ENCODE measurements around the gene BCAR3. TPM values are rescaled to one million over a fixed set of nuclear protein-coding genes. Genes with fewer than 3 reads are reported as not detected.
A peak's percentile ranks its signal among the peaks of the same experiment; 100 is the strongest.

The BCAR3 gene
- total RNA-seq, 4 donors from 2014 or later: 17.3 to 72.7 (median 54.2) TPM

DNA sequence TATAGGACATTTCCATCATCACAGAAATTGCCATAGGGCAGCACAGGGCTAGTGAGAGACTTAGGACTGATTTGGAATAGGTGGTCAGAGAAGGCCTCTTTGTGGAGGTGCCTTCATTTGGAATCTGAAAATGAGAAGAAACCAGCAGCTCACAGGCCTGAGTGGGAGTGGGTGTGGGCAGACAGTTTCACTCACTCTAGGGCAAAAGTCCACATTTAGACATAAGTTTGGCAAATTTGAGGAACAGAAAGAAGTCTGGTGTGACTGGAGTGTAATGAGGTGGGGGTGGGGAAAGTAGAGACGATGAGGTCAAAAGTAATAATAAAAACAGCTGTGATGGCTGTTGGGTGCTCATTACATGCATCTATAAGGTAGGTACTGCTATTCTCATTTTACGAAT is 22.4 kb upstream of the BCAR3 start:
- Histone ChIP-seq H3K27me3 (no peaks in the 10 kb centered on the region), H3K4me1 (peaks cover 0 to 25% (median 6%) of the 10 kb centered on the region in 4 donors), H3K36me3 (no peaks in the 10 kb centered on the region), H3K4me3 (no peak overlapping the region), H3K27ac (peak overlapping the region in 1 of 4 donors; percentile 33), H3K9me3 (no peaks in the 10 kb centered on the region)
- no peak for TF ChIP-seq POLR2A (IDR thresholded peaks at IDR 0.05)
- TF ChIP-seq, protein P1, sequence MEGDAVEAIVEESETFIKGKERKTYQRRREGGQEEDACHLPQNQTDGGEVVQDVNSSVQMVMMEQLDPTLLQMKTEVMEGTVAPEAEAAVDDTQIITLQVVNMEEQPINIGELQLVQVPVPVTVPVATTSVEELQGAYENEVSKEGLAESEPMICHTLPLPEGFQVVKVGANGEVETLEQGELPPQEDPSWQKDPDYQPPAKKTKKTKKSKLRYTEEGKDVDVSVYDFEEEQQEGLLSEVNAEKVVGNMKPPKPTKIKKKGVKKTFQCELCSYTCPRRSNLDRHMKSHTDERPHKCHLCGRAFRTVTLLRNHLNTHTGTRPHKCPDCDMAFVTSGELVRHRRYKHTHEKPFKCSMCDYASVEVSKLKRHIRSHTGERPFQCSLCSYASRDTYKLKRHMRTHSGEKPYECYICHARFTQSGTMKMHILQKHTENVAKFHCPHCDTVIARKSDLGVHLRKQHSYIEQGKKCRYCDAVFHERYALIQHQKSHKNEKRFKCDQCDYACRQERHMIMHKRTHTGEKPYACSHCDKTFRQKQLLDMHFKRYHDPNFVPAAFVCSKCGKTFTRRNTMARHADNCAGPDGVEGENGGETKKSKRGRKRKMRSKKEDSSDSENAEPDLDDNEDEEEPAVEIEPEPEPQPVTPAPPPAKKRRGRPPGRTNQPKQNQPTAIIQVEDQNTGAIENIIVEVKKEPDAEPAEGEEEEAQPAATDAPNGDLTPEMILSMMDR (IDR thresholded peaks at IDR 0.05): no peak
- DNase-seq: peak in 2 of 3 donors; percentile 57 to 60

DNA sequence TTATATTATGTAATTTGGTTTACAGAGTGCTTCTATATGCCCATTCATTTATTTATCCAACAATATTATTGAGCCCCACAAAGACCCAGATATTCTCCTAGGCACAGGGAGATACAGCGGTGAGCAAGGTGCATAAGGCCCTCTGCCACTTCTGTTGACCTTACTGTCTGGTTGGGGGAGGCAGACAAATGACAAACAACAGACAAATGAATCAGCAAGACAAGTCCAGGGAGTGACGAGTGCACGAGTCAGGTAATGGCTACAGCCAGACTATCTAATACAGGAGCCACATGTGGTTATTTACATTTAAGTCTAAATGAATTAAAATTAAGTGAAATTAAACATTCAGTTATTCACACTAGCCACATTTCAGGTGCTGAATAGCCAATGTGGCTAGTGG is 22.0 kb upstream of the BCAR3 start:
- H3K36me3 ChIP-seq: no peaks in the 10 kb centered on the region
- no peaks in the 10 kb centered on the region for H3K27me3 ChIP-seq
- no peak for DNase-seq
- peak overlapping the region in 1 of 4 donors; percentile 33 for H3K27ac ChIP-seq
- H3K9me3 ChIP-seq: no peaks in the 10 kb centered on the region
- peaks cover 0 to 20% (median 4%) of the 10 kb centered on the region in 4 donors for H3K4me1 ChIP-seq
- H3K4me3 ChIP-seq: no peak overlapping the region
- no peak for TF ChIP-seq POLR2A (IDR thresholded peaks at IDR 0.05)
- TF ChIP-seq, protein P1 (IDR thresholded peaks at IDR 0.05): no peak

DNA sequence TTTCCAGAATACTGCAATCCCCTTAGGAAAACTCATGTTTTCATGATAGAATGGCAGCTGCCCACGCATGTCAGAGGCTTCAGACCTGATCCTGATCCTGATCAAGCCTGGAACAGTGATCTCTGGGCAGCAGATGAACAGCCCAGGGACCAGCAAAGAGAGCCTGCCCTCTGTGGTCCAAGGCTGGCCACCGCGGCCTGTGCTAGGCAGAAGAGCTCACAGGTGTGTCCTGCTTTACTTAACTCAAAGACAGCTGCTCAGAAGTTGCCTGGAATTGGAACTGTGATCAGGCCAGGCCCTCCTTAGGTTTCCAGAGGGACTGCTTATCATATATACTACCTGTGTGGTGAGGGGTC is 21.2 kb upstream of the BCAR3 start:
- Histone ChIP-seq H3K4me1 (peaks cover 0 to 19% (median 4%) of the 10 kb centered on the region in 4 donors), H3K36me3 (no peaks in the 10 kb centered on the region), H3K4me3 (no peak overlapping the region), H3K27ac (peak overlapping the region in 1 of 4 donors; percentile 58), H3K27me3 (no peaks in the 10 kb centered on the region), H3K9me3 (no peaks in the 10 kb centered on the region)
- peak in 1 of 3 donors; percentile 25 for DNase-seq
- TF ChIP-seq, protein P1 (IDR thresholded peaks at IDR 0.05): no peak
- TF ChIP-seq POLR2A (IDR thresholded peaks at IDR 0.05): no peak

DNA sequence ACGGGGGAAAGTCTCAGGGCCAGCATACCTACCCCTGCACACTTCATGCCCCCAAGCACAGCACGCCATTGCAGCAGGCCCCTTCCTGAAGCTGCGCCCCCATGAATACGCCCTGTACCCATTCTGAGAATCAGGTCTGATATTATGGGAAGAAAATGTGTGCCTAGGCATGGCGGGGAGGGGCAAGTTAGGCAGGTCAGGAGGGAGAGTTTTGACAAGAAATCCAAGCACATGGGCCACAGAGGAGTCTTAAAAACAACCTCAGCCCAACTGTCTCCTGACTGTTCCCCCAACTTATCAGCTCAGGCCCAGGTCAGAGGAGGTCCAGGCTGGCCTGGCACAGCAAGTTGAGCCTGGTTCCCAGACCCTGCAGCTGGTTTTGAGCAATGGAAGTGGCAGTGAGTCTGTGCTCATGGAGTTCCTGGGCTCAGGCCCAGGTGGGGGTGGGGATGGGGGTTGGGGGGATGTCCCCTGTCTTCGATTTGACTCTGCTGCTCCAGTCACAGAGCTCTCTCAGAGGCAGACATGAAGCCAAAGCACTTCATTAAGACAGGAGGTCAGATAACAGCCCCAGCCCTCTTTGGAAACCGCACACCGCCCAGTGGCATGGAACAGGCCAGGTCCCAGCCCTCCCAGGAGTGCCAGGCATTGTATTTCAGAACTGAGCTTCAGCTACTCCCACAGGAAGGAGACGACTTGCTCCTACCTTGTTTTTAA is 20.6 kb upstream of the BCAR3 start:
- no peak for TF ChIP-seq POLR2A (IDR thresholded peaks at IDR 0.05)
- TF ChIP-seq, protein P1 (IDR thresholded peaks at IDR 0.05): no peak
- Histone ChIP-seq H3K27ac (peak overlapping the region in 1 of 4 donors; percentile 58), H3K4me1 (peaks cover 0 to 19% (median 4%) of the 10 kb centered on the region in 4 donors), H3K4me3 (no peak overlapping the region), H3K36me3 (no peaks in the 10 kb centered on the region), H3K27me3 (no peaks in the 10 kb centered on the region), H3K9me3 (no peaks in the 10 kb centered on the region)
- DNase-seq: no peak

DNA sequence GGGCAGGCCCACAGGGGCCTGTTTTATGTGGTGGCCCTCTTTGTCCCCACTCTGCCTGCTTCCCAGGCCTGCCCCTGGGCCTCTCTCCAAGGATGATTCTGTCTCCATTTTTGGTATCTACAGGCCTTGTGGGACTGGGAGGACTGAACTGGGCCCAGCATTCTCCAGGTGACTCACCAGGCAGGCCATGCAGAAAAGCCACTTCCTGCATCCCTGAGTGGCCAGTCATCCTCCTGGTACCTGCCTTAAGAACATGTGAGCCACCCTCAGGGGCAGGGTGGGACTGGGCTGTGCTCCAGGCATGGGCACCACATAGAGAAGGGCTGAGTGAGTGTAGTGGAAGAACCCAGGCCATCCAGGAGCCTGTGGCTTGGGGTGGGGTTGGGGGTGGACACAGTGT is 20.0 kb upstream of the BCAR3 start:
- no peaks in the 10 kb centered on the region for H3K9me3 ChIP-seq
- no peak for DNase-seq
- no peak for TF ChIP-seq POLR2A (IDR thresholded peaks at IDR 0.05)
- TF ChIP-seq, protein P1 (IDR thresholded peaks at IDR 0.05): no peak
- H3K27me3 ChIP-seq: no peaks in the 10 kb centered on the region
- H3K36me3 ChIP-seq: no peaks in the 10 kb centered on the region
- H3K27ac ChIP-seq: peak overlapping the region in 1 of 4 donors; percentile 58
- peaks cover 0 to 19% (median 4%) of the 10 kb centered on the region in 4 donors for H3K4me1 ChIP-seq
- no peak overlapping the region for H3K4me3 ChIP-seq

Data from Peyer's patch (tissue), 4 donors.